NCI-H1694 (cell line): Measurements from ENCODE around the gene BATF3.

Source experiments
- DNase-seq: peaks from one replicate; lab custom pipeline; 2025; lab: John Stamatoyannopoulos, UW

Gene BATF3

DNA sequence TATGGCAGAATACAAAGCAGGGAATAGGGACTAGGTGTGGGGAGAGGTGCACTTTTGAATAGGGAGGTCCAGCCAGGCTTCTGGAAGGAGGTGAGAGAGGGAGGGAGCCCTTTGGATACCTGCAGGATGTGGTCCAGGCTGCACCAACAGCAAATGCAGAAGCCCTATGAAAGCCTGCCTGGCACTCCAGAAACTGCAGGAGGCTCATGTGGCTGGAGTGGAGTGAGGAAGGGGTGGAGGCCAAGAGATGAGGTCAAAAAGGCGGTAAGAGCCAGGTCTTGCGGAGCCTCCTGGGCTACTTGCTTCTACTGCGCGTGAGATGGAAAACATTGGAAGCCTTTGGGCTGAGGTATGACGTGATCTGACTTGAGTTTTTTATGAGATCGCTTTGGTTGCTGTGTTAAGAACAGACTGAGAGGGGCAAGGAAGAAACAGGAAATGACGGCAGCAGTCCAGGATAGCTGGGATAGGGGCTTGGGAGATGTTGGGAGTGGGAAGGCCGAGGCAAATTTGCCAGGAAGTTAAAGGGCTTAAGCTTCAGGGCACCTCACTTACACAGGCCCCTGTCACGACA, 4.4 kb upstream of the BATF3 start:
- DNase-seq, result no peak

DNA sequence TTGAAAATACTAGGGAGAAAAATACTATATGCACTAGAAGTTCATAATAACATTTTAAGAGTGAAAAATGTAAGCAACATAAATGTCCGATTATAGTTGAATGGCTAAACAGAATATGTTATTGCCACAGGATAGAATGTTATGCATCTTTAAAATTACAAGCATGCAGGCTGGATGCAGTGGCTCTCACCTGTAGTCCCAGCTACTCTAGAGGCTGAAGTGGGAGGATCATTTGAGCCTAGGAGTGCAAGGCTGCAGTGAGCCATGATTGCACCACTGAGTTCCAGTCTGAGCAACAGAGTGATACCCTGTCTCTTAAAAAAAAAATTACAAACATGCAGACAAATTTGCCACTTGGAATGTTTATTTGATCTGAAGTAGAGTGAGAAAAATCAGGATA, 3.0 kb upstream of the BATF3 start:
- no peak for DNase-seq

DNA sequence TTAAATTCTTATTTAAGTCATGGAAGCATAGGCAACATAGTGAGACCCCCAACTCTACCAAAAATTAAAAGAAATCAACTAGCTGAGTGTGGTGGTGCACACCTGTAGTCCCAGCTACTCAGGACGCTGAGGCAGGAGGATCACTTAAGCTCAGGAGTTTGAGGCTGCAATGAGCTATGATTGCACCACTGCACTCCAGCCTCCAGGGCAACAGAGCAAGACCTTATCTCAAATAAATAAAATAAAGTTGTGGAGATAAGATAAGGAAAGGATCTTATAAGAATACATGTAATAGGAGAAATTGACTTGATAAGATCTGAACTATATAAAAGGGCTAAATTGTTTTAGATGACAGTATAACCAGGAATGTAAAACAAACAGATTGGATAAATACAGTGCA, 2.3 kb upstream of the BATF3 start:
- DNase-seq, result no peak

DNA sequence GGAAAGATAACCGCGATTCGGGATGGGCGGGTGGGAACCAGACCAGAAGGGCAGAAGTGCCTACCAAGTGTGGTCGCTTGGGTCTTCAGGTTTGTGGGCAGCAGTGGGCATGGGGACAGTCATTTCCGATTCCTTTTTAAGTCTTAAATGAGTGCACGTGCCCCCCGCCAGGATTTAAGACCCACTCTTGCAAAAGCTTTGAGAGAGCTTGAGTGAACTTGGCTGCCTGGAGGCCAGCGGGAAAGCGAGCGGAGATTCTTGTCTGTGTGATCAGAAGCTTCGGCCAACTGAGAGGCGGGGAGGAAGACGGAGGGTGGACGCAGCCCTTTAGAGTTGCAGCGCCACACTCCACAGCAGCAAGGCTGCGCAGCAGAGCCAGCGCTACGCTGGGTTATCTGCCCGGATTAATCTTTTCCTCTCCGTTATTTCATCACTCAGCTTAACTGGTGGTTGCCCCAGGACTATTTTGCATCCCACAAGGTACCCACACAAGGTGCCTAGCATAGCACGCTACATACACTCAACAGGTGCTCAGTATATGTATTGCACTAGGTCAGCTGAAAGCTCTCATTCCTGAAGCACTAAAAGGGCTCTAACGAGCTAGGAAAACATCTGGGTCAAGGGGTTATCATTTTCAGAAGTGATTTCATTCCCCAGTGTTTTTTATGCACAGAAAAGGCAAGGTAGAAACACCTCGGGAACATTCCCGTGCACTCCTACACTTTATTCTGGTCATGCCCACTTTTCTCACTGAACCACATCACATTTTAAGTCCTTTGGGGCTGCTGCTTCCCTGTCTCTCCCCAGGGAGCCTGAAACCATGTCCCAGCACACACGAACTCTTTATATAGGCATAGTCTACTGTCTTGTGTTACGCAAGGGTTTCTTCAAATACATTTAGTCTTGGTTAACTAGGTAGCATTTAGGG, 1.5 kb upstream of the BATF3 start:
- no peak for DNase-seq

DNA sequence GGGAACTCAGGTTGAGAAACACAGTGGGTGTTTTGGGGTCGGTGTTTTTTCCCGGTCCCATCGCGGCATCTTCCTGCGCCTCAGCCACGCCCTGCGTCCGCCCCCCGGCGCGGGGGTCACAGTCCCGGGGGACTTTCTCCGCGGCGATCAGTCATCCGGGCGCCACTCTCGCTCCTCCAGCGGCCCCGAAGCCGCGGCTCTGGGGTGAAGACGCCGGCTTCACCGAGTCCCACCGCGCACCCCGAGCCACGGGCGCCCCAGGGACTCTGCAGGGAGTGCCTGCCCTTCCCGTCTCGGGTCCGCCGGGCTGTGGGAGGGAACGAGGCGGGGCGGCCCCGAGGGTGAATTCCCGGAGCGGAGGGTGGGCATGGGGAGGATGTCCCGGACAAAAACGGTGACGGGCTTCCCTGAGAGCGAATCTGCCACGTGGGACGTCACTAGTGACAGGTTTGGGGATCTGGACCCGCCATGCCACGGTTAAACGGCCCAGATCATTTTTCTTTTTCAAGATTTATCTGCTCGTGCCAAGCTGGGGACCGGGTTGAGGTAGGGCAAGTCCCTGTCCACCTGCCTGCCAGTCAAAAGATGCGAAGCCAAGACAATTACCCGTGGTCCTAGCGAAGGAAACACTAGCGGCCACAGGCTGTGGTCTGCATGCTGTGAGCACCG, 717 bp upstream of the BATF3 start:
- DNase-seq, result no peak

DNA sequence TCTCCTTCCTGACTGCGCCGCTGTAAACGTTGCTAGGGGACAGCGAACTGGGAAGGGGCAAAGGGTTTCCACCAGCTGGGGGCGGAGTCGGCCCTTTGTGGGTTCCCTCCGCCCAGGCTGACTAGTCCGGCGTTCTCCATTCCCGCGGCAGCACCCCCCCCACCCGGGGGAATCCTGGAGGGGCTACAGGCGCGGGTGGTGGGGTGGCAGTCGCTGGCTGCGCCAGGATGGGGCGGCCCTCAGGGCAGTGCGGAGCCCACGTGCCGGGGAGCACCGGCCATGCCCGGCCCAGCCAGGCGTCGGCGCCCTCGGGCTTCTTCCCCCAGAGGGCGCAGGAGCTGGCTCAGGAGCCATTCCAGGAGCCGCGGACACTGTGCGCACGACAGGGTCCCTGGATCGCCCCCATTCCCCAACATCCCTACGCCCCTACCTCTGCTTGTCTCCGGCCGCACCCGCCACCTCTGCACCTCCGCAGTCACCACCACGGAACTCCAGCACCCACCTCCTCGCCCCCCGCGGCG, 476 bp downstream of the BATF3 start:
- peak; percentile 31 for DNase-seq

DNA sequence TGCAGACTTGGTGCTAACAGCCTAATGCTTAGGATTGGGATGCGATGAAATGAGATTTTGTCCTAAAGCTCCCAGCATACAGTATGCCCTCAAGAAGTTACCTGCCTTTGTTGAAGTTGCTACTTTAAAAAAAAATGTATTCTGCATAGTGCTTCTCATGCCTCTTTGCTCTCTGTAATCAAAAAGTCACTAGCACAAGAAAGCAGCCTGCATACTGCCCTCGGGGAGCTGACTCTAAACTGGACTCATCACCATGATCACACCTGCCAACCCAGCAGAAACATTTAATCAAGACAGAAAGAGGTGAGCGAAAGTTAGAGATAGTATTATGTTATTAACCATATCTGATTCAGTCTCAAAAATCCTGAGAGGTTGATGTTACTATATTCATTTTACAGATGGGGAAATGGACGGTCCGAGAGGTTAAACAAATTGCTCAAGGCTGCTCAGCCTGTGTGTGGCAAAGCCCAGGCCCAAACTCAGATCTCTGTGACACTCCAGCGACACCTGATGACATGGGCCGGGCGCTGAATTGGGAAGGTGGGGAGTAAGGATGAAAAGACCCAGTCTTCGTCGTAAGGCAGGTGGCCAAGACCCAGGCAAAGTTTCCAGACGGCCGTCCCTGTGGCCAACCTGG, 1.1 kb downstream of the BATF3 start:
- DNase-seq, result no peak

DNA sequence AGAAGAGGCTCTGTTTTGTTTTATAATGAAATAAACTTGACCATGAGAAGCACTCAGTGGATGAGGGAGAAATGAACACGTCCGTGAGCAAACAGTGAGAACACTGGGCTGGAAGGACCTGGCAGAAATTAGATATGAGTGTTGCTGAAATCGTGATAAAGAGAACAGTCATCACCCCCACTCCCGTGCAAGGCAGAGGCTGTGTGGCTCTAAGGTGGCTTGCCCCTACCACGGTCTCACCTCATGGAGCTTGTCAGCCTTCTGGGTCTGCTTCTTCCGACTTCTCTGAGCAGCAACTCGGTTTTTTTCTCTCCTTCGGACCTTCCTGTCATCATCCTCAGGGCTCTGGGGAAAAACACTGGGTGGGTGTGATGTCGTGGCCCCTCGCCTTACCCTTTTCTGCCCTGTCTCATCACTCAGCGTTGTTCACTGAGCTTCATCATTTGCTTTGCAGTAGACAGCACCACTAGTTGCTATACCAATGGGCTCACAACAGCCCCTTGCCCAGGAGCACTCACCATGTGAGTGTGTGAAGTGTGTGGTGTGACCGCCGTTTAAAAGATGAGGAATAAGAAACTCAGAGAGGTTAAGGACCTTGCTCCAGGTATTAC, 2.8 kb downstream of the BATF3 start:
- DNase-seq, result no peak

DNA sequence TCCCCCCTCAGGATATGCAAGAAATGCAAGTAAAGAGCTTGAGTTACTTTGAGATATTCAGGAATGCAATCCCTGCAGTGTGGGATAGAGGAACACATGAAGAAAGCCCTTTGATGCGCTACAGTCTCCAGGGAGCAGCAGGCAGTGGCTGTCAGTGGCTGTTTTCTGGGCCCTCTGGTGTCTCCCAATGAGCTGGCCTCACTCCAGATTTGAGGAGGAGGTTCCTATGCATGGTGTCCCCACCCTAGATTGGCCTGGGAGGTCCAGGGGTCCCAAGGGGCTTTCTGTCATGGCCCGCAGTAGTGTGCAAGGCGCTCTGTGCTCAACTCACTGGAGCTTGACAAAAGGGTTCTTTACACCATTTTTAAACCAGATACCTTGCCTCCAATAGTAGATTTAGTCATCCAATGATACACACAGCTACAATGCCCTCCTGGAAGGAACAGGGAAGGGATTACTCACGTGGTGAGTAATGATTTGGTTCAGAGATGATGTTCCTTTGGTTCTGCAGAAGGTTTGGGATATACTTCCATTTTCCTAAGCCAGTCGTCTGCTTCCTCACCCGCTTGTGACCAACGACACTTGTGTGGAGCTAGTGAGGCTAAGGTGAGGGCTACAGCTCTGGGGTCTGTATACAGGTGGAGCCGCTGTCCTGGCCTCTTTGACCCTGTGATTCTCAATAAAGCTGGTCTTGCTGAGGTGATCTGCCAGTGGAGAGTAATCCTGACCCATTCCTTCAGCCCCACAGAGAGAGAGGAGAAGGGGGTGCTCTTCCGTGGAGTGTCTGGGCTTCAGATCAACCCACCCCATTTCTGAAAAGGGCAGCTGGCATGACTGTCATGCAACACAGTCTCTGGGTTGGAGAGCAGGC, 6.6 kb downstream of the BATF3 start:
- no peak for DNase-seq

DNA sequence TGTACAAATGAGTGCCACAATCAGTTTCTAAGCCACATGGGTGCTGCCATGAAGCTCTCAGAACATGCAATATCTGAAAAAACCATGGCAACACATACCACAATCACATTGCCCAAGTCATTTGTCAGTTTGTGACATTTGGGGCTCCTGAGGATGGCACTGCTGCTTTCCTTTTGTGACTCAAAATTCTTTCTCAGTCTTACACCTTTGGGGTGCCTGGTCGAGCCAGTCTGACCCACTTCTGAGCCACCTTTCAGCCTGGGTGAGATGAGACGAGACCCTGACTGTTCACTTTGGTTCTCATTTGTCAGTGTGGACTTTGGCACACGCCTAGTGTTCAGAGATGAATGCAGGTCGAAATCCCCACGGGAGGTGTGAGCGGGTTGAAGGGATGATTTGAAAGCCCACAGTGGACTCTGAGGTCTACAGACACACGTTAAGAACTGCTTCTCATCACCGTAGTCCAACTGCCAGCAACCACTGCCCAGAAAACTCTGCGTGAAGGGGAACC, 8.0 kb downstream of the BATF3 start:
- DNase-seq, result no peak

DNA sequence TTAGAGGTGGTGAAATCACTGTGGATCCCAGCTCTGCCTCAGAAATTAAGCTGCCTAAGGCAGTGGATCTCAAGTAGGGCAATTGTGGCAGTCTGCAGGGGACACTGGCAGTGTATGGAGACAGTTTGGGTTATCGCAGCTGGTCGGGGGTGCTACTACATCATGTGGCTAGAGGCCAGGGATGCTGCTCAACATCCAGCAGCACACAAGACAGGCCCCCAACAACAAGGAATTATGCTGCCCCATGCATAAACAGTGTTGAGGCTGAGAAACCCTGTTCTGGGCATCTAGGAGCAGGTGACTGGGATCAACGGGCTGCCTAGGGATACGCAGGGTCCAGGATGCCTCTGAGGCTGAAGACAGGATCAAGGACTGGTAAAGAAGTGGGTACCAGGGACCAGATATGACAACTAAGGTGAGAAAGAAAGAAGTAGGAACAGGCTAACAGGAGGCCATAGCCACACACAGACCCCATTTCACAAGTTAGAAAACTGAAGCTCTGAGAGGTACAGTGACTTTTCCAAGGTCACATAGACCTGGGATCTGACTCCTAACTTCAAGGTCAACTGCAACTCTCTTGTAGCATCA, 8.7 kb downstream of the BATF3 start:
- no peak for DNase-seq

DNA sequence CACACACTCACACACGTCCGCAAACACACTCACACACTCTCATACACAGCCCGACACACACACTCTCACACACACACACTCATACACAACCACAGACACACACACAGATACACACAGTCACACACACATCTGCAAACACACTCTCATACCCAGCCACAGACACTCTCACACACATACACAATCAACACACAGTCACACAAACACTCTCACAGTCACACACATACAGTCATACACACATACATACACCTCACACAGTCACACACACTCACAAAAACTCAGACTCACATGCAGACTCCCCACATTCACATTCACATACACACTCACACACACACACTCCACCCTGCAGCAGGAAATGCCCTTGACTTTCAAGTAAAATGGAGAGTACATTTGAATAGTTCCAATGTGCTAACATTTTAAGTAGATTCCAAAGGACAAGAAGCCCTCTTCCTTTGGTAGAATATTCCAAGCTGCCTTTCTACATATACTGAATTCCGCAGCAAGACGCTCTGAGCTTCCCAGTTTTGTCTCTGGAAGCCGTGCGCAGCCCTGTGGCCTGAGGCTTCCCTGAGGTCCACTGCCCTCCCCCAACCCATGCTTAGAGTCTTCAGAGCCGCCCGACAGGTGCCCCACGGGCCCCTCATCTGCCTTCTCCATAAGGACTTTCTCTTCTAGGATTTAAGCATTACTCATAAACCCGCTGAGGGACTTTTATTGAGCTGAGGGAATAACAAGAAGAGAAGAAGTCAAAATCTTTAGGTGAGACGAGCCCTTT, 9.7 kb downstream of the BATF3 start:
- DNase-seq, result no peak

DNA sequence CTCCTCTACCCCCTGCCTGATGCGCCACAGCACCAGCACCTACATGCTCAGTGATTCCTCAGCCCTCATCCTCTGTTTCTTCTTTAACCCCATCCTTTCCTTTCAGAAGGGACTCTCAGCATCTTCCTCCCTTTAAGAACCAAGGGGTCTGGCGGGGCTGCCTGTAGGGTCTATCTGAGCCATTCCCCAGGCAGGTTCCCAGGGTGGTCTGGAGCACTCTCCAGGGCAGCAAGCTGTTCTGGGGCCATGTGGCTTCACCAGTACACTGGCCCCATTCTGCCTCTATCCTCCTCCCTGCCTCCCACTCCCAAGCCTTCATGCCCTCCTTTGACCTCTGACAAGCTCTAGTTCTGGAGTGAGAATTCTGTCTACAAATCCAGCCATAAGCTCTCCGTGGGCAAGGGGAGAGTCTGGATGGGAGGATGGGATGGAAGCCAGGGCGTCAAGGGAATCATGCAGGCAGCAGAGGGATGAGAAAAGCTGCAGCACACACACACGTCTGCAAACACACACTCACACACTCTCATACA, 10.4 kb downstream of the BATF3 start:
- DNase-seq, result no peak

DNA sequence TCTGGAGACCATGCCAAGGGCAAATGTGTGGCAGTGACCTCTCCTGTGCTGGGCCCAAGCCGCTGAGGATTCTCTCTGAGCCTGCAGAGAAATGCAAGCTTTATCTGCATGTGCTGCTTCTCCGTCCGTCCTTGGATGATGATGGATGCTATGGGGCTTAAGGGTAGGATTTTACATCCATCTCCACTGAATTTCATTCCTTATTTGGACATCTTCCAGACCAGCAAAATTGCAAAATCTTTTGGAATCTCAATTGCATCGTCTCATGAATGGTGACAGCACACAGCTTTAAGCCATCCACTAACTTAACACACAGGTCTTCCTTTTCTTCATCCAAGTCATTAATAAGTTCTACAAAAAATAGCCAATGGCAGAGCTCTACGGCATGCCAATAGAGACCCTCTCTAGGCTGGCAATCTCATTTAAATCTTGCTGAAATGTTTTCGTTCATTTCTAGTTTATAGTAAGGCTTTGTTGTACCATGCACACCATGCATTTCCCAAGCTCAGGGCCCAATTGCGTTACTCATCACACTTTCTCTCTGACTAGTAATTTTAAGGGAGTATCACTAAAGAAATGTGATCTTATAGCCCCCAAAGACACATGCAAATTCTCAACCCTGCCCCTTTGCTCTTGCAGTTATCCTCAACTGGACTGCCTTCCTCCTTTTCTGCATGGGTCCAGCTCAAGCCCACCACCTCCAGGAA, 11.1 kb downstream of the BATF3 start:
- no peak for DNase-seq

DNA sequence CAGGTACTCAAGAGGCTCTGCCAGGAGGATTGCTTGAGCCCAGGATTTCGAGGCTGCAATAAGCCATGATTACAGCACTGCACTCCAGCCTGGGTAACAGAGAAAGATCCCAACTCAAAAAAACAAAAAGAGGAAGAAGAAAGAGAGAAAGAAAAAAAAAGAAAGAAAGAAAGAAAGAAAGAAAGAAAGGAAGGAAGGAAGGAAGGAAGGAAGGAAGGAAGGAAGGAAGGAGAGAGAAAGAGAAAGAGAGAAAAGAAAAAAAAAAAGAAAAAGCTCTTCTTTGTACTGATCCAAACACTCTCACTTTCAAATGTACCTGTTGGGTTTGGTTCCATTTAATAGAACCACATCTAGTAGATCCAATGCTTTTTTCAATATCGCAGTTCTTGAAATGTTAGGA, 11.8 kb downstream of the BATF3 start:
- DNase-seq, result no peak

DNA sequence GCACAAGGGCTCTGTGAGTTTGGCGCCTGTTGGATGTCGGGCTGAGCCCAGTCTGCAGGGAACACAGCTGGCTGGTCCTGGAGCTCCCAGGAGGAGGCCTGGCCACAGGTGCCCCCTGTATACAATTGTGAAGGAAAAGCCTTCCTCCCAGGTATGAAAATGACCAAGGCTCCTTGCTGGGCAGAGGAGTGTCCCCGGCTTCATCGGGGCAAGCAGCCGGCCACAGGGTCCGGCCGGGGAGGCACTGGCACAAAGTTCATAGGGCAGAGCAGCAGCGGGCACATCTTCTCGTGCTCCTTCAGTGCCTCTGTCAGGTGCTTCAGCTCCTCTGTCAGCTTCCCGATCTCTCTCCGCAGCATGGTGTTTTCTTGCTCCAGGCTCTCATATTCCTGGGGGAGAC, 13.0 kb downstream of the BATF3 start:
- no peak for DNase-seq

DNA sequence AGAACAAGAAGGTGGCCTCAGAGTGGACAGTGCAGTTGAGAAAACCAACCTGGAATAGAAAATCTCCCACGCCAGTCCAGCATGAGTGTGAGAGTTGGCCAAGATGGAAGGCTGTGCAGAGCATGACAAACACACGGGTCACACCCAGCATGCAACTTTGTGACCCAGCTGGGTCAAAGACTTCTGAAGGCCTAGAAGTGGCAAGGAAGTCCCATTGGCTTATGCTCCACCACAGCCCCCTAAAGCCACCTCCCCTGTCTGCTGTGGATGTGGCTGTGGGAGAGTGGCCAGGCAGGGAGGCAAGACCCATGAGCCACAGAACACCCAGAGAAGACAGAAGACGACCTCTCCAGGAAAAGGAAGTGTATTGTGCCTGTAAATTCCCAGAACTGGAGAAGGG, 13.6 kb downstream of the BATF3 start:
- no peak for DNase-seq

DNA sequence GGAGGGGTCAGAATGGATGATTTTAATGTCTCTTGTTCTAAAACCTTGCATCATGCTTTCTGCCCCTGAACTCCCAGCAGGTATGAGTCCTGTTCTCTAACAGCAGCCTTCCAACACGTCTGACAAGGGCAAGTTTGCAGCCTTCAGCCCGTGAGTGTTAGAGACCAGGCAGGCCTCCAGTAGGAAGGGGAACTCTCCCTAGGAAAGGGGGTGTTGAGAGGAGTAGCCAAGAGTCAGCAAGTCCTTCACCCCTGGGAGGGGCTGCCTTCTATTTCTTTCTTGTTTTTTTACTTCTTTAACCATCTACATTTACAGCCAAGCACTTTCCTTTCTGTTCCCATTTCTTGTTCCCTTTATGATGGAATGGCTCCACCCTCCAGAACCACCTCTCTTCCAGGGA, 14.2 kb downstream of the BATF3 start:
- DNase-seq, result no peak
